Fibroblast of pulmonary artery (primary cell): ENCODE results near the gene PRAF2.
A peak's percentile ranks its signal among the peaks of the same experiment; 100 is the strongest.

Experiments
- DNase-seq: peaks from one replicate; pipeline ENCODE4 v3.0.0-alpha.2; 2010; ENCODE audit warnings: low read depth
- H3K4me3 ChIP-seq: replicated peaks from 2 replicates; pipeline ENCODE4 v1.5.1; 2011; ENCODE audit warnings: low read depth, mild to moderate bottlenecking, control low read depth, low read length, moderate library complexity
- TF ChIP-seq, protein P1 (sequence below): IDR thresholded peaks from 2 replicates; pipeline ENCODE4 v1.5.1; 2011; ENCODE audit warnings: mild to moderate bottlenecking, control low read depth, low read length, inconsistent platforms; ENCODE audit errors: missing control alignments

Gene PRAF2, protein sequence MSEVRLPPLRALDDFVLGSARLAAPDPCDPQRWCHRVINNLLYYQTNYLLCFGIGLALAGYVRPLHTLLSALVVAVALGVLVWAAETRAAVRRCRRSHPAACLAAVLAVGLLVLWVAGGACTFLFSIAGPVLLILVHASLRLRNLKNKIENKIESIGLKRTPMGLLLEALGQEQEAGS

DNA sequence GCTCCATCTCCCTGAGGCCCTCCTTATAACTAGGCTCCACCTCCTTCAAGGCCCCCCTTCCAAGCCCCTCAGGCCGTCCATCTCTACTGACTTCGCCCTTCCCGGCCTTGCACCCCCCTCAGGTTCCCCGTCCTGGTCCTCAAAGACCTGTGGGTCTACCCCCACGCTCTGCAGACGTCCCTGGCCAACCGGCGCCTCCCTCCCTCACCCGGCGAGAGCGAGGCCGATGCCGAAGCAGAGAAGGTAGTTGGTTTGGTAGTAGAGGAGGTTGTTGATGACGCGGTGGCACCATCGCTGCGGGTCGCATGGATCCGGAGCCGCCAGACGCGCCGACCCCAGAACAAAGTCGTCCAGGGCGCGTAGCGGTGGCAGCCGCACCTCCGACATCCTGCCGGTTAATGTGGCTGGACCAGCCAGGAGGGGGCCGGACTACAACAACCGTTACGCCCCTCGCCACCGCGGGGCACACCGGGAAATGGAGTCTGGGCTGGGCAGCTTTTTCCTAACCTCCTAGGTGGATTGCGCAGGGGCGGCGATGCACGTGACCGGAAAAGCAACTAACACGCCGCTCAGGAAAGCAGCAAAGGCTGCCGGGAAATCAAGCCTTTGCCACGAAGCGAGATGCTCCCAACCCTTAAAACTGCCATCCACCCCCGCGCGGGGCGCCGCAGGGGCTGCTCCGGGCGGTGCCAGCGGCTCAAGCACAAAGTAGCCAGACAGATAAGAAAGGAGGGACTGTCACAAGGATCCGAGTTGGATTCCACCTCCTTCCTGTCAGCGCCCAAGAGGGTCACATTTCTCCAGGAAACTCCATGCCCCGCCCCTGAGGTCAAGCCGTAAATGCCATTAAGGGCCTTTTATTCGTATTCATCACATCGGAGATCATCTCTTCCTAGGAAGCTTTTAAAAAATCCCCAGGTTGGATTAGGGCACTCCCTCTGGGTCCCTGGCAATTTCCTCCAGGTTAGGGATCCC, at the start of gene PRAF2:
Gene PRAF2, minus strand, starts transcription at position 402 of the 975 bp plus-strand sequence. Its CDS starts 15 bp downstream, at position 387.
- TF ChIP-seq, protein P1, sequence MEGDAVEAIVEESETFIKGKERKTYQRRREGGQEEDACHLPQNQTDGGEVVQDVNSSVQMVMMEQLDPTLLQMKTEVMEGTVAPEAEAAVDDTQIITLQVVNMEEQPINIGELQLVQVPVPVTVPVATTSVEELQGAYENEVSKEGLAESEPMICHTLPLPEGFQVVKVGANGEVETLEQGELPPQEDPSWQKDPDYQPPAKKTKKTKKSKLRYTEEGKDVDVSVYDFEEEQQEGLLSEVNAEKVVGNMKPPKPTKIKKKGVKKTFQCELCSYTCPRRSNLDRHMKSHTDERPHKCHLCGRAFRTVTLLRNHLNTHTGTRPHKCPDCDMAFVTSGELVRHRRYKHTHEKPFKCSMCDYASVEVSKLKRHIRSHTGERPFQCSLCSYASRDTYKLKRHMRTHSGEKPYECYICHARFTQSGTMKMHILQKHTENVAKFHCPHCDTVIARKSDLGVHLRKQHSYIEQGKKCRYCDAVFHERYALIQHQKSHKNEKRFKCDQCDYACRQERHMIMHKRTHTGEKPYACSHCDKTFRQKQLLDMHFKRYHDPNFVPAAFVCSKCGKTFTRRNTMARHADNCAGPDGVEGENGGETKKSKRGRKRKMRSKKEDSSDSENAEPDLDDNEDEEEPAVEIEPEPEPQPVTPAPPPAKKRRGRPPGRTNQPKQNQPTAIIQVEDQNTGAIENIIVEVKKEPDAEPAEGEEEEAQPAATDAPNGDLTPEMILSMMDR, result no peak
- DNase-seq, result peak; percentile 91
- H3K4me3 ChIP-seq, result peak within 1 kb of the TSS; percentile 73

DNA sequence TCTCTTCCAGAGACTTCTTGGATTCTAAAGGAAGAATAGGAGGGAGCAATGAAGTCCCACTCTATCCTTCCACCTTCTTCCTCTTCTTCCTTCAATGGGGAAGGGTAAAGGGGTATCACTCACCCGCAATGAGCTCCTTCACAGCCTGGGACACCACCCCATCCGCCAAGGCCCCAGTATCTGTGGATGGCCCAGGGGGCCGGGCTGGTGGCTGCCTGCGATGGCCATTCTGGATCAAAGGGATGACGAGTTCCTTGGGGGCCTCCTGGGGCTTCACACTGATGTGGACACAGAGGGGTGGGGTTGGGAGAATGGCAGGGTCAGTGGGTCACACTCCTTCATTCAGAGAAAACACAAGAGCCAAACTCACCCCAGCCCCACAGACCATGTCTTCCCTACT, 48.7 kb upstream of the PRAF2 start:
- no peak for DNase-seq
- H3K4me3 ChIP-seq, result peak overlapping the region; percentile 85
- TF ChIP-seq, protein P1, result no peak

DNA sequence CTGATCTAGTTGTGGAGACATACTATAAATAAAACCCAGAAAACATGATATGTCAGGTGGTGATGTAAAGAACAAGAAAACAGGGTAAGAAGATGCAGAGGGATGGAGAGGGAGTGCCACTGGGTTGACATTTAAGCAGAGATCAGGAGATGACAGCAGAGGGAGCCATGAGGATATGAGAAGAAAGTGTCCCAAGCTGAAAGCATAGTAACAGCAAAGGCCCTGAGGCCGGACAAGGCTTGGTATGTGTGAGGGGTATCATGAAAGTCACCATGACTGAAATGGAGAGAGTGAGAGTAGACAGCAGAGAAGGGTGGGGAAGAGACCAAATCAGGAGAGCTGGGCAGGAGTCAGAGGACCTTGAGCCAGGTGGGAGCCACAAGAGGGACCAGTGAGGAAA, 46.3 kb upstream of the PRAF2 start:
- peak; percentile 11 for DNase-seq
- TF ChIP-seq, protein P1, result no peak
- no peak overlapping the region for H3K4me3 ChIP-seq

DNA sequence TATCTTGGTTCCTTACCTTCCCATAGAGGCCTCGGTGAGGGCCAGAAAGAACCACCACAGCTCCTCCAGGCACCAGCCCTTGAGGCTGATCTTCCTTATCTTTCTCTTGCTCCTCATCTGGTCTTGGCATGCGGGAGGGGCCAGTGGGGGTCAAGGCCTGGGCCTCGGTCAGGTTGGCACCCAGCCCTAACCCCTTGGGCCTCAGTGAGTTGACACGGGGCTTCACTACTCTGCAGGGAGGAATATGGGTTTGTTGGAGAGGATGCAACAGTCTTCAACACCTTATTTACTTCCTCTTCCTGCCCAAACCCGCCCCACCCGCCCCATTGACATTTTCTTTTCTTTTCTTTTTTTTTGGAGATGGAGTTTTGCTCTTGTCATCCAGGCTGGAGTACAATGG, 43.8 kb upstream of the PRAF2 start:
- no peak for DNase-seq
- H3K4me3 ChIP-seq, result no peak overlapping the region
- TF ChIP-seq, protein P1, result no peak

DNA sequence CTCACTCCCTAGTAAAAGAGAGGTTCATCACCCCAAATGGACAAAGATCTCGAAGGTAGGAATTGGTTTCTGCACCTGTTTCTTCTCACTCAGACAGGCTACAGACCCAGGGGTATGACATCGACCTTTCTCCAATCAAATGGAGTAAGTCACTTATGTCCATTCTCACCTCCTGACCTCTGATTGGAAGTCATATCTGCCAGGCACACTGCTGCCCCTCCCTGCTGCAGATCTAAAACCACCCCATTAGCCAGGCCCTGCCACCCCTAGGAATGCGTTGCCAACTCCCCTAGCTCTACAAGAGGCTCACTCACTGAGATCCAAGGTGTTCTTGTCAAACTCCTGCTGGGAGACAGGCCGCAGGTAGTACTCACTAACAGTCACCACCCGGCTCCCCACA, 42.9 kb upstream of the PRAF2 start:
- TF ChIP-seq, protein P1, result no peak
- DNase-seq, result no peak
- no peak overlapping the region for H3K4me3 ChIP-seq

DNA sequence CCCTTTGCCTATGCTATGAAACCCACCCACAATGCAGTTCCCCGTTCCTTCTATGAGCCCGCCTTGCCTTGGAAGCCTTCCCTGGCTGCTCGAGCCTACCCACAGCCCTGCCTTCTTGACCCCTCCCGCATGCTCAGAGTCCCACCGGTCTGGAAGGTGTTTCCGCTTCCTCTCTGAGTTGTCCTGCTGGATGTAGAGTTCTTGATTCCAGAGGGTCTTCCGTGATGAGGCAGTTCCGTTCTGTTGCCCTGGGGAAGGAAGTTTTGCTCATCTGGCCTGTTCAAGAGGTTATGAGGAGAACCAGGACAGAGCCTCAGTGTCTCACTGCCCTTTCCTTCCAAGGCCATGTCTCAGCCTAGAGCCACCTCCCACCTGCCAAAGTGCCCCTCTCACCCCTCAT, 42.3 kb upstream of the PRAF2 start:
- DNase-seq, result no peak

More for the DNA sequence above, 42.3 kb upstream of the PRAF2 start:
- no peak overlapping the region for H3K4me3 ChIP-seq
- TF ChIP-seq, protein P1, result no peak
